UCSD-AML1 (cell line): ENCODE measurements around the gene NOL9.
A peak's percentile ranks its signal among the peaks of the same experiment; 100 is the strongest.

ENCODE experiments used
- DNase-seq: peaks from one replicate; lab custom pipeline; 2025; ENCODE audit not compliant: unreplicated experiment; lab: John Stamatoyannopoulos, UW

The NOL9 gene

GRCh38 chr1:6491081-6491449, 63.2 kb downstream of the NOL9 start:
- DNase-seq, result no peak

- peak; percentile 47 for DNase-seq
Measured at GRCh38 chr1:6490181-6491080, 63.9 kb downstream of the NOL9 start.

- DNase-seq, result peak; percentile 77
Measured at GRCh38 chr1:6489799-6490180, 64.5 kb downstream of the NOL9 start.

GRCh38 chr1:6489383-6489765, 64.9 kb downstream of the NOL9 start:
- no peak for DNase-seq

- no peak for DNase-seq
Measured at GRCh38 chr1:6488602-6489382, 65.5 kb downstream of the NOL9 start.

GRCh38 chr1:6487804-6488484, 66.4 kb downstream of the NOL9 start:
- DNase-seq, result no peak

DNA sequence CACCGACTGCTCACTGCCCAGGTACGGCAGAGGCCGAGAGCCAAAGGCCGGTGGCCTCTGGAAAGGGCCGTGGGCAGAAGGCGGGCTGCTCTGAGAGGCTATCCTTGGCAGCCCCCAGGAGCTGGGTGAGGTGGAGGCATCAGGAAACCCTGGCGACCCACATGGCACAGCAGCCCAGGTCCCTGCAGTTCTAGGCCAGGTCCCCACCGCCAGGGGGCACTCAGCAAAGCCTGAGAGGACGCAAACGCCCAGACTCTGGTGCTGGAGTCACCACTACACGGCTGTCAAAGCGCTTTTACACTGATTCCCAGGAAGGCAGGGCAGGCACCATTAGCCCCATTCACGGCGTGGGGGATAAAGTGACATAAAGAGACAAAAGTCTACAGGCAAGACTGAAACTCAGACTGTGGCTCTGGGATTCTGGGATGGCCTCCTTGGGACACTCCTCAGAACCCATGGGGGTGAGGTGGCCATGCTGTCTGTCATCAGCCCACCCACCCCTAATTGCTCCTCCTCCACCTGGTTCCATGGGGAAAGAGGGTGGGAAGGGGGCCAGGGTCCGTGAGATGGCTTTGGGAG, 67.8 kb downstream of the NOL9 start:
- DNase-seq, result peak; percentile 84

- no peak for DNase-seq
Measured at GRCh38 chr1:6485168-6486101, 68.9 kb downstream of the NOL9 start.

DNA sequence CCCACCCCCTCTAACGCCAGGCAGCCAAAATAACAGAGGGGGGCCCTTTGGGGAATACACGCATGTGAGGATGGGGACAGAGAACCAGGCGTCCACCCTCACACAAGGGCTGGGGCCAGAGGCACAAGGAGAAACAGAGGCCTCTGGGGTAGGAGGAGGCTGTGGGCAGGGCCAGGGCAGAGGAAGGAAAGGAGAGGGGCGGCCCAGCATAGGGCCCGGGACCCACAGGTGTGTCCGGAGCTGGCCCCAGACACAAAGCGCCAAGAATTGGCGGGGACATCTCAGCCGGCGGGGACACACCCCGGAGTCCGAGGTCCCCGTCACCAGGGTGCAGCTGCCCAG, 69.5 kb downstream of the NOL9 start:
- no peak for DNase-seq

DNA sequence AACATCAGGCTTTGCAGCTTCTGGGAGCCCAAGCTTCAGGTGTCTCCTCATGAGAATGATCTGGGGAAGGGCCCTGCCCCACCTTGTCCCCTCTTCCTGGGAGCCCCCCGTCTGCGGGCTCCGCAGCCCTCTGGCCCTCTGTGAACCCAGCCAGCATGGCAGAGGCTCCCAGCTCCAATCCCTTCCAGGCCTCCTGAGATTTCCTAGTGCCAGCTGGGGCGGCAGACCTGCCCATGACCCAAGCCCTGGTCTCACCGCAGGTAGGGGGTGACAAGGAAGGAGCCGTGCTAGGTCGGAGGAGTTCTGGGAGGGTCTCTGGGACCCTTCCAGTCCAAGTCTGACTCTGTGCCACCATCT, 70.6 kb downstream of the NOL9 start:
- DNase-seq, result no peak

- no peak for DNase-seq
Measured at GRCh38 chr1:6483017-6483760, 71.1 kb downstream of the NOL9 start.

DNA sequence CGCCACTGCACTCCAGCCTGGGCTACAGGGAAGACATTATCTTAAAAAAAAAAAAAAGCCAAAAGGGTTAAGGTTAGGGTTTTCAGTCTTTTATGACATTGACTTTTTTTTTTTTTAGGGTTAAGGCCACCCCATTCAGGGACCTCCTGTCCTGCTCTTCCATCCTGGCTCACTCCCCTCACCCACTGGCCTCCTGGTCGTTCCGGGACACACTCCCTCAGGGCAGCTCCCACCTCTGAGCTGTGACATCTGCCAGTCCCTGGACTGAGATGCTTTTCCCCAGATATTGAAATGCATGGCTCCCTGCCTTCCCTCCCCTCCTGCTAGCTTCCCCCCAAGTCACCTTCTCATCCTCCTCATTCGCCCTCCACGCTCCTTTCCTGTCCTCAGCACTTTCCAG, 72.5 kb downstream of the NOL9 start:
- no peak for DNase-seq

DNA sequence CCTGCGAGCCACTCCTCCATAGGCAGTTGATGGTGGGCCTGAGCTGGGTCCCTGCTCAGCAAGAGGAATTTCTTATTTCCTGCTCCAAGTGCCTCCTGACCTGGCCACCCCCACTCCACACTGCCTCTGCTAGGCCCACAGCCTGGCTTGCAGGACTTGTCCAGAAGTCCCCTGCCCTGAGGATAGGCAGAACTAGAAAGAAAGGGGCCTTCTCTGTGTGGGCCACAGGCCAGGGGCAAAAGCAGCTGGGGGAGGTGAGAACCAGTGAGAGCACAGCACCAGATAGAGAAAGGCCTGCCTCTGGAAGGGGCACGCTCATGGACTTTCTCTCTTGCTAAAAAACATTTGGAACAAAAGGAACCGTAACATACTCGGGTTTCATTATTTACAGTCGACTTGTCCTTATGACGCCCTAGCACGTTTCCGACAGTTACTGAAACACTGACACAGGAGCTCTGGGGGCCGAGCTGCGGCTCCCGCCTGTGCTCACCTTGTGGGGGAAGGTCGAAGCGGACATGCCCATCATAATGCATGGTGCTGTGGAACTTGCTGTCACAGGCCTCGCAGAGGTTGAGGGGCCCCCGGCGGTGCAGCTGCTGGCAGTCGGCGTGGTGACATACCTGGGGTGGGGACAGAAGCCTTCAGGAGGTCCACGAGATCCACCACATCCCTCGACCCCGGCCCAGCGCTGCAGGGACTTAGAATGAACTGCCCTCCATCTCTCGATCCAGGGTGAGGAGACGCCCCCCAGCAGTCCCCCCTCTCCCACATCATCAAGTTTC, 77.1 kb downstream of the NOL9 start:
- DNase-seq, result no peak

DNA sequence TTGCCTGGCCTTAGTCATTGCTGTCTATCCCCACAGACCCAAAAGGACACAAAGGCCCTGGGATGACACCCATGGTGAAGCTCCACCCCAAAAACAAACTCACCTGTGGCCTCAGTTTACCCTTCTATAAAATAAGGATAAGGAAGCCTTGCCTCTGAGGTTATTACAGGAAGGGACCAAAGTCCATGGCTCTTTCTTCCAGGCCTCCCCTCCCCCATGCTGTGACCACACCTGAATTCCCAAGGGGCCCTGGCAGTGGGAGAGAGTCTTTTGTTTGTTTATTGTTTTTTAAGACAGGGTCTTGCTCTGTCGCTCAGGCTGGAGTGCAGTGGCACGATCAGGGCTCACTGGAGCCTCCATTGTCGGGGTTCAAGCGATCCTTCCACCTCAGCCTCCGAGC, 77.8 kb downstream of the NOL9 start:
- DNase-seq, result no peak

- DNase-seq, result peak; percentile 54
Measured at GRCh38 chr1:6475381-6476133, 78.8 kb downstream of the NOL9 start.

DNA sequence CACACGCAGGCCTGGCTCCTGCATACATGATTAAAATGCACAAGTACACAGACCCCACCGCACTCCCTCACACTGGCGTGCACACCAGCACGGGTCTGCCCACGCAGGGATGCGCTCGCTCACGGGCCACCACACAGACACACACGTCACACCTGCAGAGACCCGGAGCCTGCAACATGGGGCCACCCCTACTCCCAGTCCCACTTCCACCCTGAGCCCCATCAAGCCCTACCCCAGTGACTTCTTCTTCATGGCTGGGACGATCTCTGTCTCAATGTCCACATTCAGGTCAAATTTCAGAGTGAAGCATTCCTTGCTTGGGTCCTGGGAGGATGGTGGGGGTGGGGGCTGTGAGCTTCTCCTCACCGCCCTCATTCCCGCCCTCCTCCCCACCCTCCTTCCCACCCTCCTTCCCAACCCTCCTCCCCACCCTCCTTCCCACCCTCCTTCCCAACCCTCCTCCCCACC, 79.5 kb downstream of the NOL9 start:
- no peak for DNase-seq

- DNase-seq, result no peak
Measured at GRCh38 chr1:6473974-6474814, 80.1 kb downstream of the NOL9 start.
